Ishikawa (cell line): ENCODE measurements around the gene DCP1B.

Experiments
- CEBPB ChIP-seq: IDR thresholded peaks from 2 replicates; pipeline ENCODE4 v1.6.1; 2012
- CREB1 ChIP-seq: IDR thresholded peaks from 2 replicates; pipeline ENCODE4 v1.6.1; 2012; ENCODE audit warnings: low read depth
- EGR1 ChIP-seq: IDR thresholded peaks from 2 replicates; pipeline ENCODE4 v1.6.1; 2012
- EP300 ChIP-seq: IDR thresholded peaks from 2 replicates; pipeline ENCODE4 v1.6.1; 2012; ENCODE audit warnings: borderline replicate concordance
- FOXM1 ChIP-seq: IDR thresholded peaks from 2 replicates; pipeline ENCODE4 v1.6.1; 2012; ENCODE audit warnings: low read depth, borderline replicate concordance
- NFIC ChIP-seq: IDR thresholded peaks from 2 replicates; pipeline ENCODE4 v1.6.1; 2012
- RAD21 ChIP-seq: IDR thresholded peaks from 2 replicates; pipeline ENCODE4 v1.6.1; 2012; ENCODE audit warnings: low read depth
- TAF1 ChIP-seq: IDR thresholded peaks from 2 replicates; pipeline ENCODE4 v1.6.1; 2012; ENCODE audit warnings: low read depth, mild to moderate bottlenecking
- TCF12 ChIP-seq: IDR thresholded peaks from 2 replicates; pipeline ENCODE4 v1.6.1; 2012; ENCODE audit warnings: low read depth
- TEAD4 ChIP-seq: IDR thresholded peaks from 2 replicates; pipeline ENCODE4 v1.6.1; 2012
- USF1 ChIP-seq: IDR thresholded peaks from 2 replicates; pipeline ENCODE4 v1.6.1; 2012
- YY1 ChIP-seq: IDR thresholded peaks from 2 replicates; pipeline ENCODE4 v1.6.1; 2012; ENCODE audit warnings: low read depth
- ZBTB7A ChIP-seq: IDR thresholded peaks from 2 replicates; pipeline ENCODE4 v1.6.1; 2012; ENCODE audit warnings: low read depth
- TF ChIP-seq, protein P1 (sequence below): IDR thresholded peaks from 2 replicates; pipeline ENCODE4 v1.6.1; 2012
- TF ChIP-seq, protein P2 (sequence below): IDR thresholded peaks from 2 replicates; pipeline ENCODE4 v1.6.1; 2012; ENCODE audit warnings: low read depth, mild to moderate bottlenecking

Gene DCP1B

DNA sequence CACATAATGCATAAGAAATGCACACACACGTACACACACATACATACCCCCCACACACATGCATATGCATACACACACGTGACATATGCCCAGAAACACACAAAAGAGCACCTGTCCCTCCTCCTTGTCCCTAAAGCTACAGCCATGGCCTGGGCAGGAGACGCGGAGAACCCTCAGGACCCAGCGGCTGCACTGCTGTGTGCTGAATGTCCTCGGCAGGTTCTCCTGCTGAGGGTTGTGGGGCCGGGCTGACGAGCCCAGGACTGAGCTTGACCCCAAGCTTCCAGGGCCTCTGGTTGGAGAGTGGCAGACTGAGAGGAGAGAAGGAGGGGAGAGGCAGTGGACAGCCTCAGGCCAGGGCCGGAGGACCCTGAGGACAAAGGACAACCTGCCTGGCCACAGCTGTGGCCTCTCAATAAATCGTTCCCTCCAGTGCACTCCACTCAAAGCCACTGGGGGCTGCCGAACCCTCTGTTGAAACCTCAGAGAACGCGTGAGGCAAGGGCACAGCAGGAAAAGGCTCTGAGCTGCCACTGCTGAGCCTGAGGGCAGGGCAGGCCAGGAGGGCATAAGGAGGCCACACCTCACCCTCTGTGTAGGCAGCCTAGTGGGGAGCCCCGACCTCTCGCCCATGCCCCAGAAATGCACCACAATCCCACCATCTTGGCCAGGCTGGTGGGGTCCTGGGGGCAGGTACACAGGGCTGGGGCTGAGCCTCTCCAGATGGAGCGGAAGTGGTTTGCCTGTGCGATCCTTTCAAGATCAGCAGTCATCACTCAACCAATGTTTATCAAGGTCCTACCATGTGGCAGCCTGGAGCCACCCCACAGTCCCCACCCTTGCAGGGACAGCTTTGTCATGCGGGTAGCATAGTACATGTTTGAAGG lies 88.9 kb downstream of the DCP1B start:
- TF ChIP-seq TCF12 (no peak), CREB1 (no peak), NFIC (no peak), CEBPB (no peak), YY1 (no peak), FOXM1 (no peak), ZBTB7A (no peak), USF1 (no peak), EGR1 (no peak), TAF1 (no peak), TEAD4 (no peak), RAD21 (no peak)
- TF ChIP-seq, protein P1, sequence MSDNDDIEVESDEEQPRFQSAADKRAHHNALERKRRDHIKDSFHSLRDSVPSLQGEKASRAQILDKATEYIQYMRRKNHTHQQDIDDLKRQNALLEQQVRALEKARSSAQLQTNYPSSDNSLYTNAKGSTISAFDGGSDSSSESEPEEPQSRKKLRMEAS, result no peak

DNA sequence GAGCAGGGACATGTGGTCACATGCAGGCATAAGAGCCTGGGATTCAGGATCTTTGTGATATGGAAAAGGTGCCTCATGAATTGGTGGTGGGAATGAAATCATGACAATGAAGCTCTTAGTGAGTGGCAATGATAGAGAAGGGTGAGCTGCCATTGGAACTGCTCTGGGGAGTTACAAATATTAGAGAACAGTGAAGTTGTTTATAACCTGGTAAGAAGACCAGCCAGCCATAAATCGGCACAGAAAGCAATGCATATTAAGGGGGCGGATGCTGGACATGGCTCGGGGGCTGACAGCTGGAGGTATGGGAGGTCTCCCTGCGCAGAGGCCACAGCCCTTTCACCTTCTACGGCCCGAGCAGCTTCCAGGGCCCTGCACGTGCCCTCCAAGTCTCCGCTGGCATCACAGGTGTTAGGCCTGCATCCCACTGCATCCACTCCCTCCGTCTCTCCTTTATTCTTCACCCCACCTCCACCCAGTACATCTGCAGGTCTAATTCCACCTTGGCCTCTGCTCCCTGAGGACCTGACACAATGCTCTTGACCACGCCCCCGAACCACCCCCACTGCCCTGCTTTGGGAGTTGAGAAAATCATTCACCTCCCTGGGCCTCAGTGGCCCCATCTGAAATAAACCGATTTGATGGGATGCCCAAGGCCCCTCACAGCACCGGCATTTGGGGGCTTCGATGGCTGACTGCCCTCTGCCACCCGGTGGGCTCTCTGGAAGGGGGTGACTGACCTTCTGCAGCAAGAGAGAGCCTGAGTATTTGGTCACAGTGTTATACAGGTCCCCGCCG lies 89.9 kb downstream of the DCP1B start:
- TF ChIP-seq TCF12, result no peak
- TF ChIP-seq ZBTB7A, result no peak
- TF ChIP-seq, protein P1, result no peak
- TF ChIP-seq RAD21, result no peak
- TF ChIP-seq NFIC, result no peak

DNA sequence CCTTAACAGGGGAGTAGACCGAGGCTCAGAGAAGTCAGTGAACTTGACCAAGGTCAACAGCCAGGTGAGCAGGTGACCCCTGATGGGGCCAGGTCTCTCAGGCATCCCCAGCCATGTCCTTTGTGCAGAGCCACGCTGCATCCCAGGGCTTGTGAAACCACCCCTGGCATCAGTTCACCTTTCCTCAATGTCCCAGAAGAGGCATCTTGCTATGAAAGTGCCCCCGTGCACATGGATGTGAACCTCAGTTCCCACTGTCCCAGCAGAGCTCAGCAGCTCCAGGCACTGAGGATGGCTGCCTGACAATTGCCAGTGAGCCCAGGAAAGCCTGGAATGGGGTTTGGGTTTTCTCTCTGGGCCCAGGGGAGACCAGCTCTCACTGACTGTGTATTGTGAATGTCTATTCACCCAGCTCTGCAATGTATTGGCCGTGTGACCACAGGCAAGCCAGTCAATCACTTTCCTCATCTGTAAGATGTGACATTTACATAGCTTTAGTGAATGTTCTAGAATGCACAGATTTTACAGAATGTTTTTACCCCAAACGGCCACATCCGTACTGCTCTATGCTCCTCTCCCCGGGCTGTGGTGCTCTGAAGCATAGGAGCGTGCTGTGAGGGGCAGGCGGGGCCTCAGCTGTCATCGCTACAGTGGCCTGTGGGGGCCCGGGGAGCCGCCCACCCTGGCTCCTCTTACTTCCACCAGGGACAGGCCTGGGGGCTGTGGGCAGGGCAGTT lies 90.7 kb downstream of the DCP1B start:
- TF ChIP-seq EGR1, result no peak
- no peak for TF ChIP-seq ZBTB7A
- TF ChIP-seq EP300, result no peak
- TF ChIP-seq TEAD4, result no peak
- TF ChIP-seq CEBPB, result no peak
- no peak for TF ChIP-seq TCF12
- TF ChIP-seq, protein P1, result no peak
- no peak for TF ChIP-seq NFIC
- TF ChIP-seq RAD21, result no peak
- no peak for TF ChIP-seq YY1
- TF ChIP-seq CREB1, result no peak
- no peak for TF ChIP-seq TAF1
- no peak for TF ChIP-seq USF1
- TF ChIP-seq, protein P2, sequence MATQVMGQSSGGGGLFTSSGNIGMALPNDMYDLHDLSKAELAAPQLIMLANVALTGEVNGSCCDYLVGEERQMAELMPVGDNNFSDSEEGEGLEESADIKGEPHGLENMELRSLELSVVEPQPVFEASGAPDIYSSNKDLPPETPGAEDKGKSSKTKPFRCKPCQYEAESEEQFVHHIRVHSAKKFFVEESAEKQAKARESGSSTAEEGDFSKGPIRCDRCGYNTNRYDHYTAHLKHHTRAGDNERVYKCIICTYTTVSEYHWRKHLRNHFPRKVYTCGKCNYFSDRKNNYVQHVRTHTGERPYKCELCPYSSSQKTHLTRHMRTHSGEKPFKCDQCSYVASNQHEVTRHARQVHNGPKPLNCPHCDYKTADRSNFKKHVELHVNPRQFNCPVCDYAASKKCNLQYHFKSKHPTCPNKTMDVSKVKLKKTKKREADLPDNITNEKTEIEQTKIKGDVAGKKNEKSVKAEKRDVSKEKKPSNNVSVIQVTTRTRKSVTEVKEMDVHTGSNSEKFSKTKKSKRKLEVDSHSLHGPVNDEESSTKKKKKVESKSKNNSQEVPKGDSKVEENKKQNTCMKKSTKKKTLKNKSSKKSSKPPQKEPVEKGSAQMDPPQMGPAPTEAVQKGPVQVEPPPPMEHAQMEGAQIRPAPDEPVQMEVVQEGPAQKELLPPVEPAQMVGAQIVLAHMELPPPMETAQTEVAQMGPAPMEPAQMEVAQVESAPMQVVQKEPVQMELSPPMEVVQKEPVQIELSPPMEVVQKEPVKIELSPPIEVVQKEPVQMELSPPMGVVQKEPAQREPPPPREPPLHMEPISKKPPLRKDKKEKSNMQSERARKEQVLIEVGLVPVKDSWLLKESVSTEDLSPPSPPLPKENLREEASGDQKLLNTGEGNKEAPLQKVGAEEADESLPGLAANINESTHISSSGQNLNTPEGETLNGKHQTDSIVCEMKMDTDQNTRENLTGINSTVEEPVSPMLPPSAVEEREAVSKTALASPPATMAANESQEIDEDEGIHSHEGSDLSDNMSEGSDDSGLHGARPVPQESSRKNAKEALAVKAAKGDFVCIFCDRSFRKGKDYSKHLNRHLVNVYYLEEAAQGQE, result no peak
- TF ChIP-seq FOXM1, result no peak

GRCh38 chr12:1912580-1913376 lies 91.5 kb downstream of the DCP1B start:
- TF ChIP-seq RAD21 (no peak), ZBTB7A (no peak), CREB1 (no peak), CEBPB (no peak), TEAD4 (no peak), TCF12 (no peak), EGR1 (no peak), TAF1 (no peak), NFIC (no peak), EP300 (no peak), FOXM1 (no peak), YY1 (no peak), USF1 (no peak)
- TF ChIP-seq, protein P1, result no peak
- TF ChIP-seq, protein P2, result no peak
